GM18868 (cell line): ENCODE measurements around the gene CTNNA2.
"Not testable (repeated sequence)": the region's sequence is repeated elsewhere in the genome, so short reads cannot be mapped to it uniquely, and the experiment has no call there.

Source experiments
- ATAC-seq: cut with Tn5 transposase; IDR thresholded peaks from one replicate; pipeline ENCODE4 v1.9.1; 2021; ENCODE audit warnings: mild to moderate bottlenecking, moderate library complexity; ENCODE audit not compliant: unreplicated experiment

The CTNNA2 gene

DNA sequence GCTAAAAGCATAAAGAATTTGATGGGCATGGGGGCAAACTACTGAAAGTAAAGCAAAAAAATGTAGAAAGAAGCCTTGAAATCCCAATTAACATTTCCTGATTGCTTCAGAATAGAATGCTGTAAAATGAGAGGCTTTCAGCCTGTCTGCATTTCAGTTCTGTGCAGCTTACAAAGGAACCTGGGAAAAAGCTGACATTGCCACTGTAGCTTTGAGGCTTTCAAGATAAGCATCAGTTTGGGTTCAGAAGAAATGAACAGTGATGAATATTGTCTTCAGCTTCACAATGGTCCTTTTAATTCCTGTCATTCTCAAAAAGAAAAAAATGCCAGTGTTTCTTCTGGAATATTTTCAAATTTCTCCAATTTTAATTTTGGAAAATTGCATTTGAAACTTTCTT, 549.0 kb downstream of the CTNNA2 start:
- no peak for ATAC-seq

GRCh38 chr2:80062298-80062697, 549.4 kb downstream of the CTNNA2 start:
- ATAC-seq = no peak

DNA sequence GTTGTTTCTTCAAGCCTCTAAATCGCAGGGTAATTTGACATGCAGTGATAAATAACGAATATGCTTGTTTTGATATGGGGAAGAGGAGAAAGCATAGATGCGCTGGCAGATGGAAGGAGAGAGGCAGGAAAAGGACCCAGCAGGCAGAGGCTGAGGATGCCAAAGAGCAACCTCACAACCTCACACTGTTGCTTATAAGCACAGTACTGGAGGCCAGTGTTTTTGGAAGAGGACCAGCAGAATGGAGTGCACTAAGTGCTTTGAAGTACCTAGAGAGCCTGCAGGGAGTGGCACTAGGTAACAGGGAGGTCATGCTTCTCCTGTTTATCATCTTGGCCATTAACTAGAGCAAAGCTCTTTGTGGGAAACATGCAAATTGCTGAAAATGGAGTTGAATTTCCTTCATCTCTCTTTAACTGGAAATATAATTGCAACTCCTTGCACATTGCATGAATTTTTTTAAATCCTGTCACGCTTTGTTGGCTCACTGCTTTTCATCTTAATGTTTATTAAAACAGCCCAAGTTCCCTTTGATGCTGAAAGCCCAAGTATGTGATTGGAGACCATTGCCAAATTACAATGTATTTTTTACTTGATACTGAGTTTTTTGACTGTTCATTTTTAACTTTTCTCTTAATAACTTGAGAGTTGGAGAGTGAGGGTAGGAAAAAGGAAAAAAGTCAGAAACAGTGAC, 555.3 kb downstream of the CTNNA2 start:
- no peak for ATAC-seq

DNA sequence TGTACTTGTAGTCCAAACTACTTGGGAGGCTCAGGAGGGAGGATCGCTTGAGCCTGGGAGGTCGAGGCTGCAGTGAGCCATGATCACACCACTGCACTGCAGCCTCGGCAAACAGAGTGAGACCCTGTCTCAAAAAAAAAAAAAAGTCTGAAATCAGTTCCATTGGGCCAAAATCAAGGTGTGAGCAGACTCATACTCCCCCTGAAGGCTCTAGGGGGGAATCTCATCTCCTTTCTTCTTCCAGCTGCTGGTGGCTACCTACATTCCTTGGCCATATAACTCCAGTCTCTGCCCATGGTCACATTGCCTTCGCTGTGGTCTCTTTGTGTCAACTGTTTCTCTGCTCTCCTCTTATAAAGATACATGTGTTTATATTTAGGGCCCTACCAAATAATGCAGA, 557.7 kb downstream of the CTNNA2 start:
- ATAC-seq = no peak

DNA sequence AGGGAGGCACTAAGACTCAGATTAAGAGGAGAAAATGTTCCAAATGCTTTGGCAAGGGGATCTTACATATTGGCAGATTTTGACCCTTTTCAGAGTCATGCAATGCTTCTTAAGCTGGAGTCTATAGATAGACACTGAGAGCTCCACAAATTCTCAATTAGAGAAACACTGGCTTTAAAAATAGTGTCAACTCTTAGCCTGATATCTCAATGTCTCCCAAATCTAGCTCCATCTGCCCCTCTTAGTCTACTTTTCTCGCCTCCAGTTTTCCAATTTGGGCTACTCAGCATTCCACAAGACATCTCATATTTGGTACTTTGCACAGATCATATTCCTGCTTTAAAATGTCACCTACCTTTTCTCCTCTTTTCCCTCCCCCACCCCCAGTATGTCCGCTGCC, 559.1 kb downstream of the CTNNA2 start:
- no peak for ATAC-seq

- ATAC-seq = peak; percentile 78
Observed at GRCh38 chr2:80073134-80073561, 560.3 kb downstream of the CTNNA2 start.

- ATAC-seq = no peak
Observed at GRCh38 chr2:80074321-80075070, 561.6 kb downstream of the CTNNA2 start.

GRCh38 chr2:80075719-80076118, 562.9 kb downstream of the CTNNA2 start:
- ATAC-seq = no peak

- no peak for ATAC-seq
Observed at GRCh38 chr2:80078290-80079036, 565.6 kb downstream of the CTNNA2 start.

DNA sequence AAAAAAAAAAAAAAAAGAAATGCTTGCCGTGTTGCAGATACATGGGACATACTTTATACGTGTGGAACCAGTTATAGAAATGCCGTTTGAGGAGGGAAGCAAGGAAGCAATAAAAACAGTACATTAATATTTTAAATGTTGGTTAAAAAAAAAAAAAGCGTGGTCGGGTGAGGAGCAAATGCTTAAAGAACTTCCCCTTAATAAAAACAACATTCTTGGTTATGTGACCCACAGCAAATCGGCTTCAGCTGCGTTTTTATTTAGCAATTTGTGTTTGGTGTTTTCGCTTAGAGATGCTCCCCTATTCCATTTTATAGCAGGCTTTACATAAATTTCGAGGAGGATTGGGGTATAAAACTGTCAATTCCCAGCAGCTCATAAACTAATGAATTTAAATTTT, 568.1 kb downstream of the CTNNA2 start:
- no peak for ATAC-seq

GRCh38 chr2:80086831-80087230, 574.0 kb downstream of the CTNNA2 start:
- no peak for ATAC-seq

DNA sequence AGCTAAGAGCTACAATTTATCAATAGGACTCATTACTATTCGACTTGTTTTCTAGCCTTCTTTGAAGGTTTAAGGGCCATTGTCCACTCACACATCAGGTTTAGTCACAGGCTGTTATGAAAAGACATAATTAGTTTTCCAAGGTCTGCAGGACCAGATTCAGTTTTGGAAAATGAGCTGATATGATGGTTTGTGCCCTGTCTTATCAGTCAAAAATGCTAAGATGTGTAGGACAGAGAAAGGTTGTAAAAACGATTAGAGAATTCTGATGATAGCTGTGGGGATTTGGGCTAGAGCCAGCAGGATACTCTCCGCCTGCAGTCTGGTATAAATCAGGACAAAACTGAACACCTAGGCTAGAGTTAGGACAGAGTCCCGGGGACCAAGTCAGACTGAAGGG, 578.4 kb downstream of the CTNNA2 start:
- ATAC-seq = no peak

DNA sequence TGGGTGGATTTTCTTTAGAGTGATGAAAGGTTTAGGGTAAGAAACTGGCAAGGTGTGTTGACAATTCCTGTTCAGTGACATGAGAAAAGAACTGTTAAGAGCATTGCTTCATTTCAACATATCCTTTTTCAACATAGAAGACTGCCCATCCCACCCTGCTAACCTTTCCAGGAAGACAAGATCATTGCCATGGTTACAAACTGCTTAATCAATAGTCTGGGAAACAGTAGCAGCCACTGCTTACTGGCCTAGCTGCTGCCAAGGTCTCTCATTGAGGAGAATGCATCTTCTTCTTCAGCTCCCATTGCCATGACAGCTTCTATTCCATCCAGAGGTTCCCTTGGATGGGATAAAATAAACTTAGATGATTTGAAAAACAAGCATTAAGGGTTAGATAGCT, 579.6 kb downstream of the CTNNA2 start:
- ATAC-seq = no peak

DNA sequence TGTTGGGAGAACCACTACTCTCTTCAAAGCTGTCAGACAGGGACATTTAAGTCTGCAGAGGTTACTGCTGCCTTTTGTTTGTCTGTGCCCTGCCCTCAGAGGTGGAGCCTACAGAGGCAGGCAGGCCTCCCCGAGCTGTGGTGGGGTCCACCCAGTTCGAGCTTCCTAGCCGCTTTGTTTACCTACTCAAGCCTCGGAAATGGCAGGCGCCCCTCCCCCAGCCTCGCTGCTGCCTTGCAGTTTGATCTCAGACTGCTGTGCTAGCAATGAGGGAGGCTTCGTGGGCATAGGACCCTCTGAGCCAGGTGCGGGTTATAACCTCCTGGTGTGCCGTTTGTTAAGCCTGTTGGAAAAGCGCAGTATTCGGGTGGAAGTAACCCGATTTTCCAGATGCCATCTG, 585.7 kb downstream of the CTNNA2 start:
- not testable (repeated sequence) for ATAC-seq

DNA sequence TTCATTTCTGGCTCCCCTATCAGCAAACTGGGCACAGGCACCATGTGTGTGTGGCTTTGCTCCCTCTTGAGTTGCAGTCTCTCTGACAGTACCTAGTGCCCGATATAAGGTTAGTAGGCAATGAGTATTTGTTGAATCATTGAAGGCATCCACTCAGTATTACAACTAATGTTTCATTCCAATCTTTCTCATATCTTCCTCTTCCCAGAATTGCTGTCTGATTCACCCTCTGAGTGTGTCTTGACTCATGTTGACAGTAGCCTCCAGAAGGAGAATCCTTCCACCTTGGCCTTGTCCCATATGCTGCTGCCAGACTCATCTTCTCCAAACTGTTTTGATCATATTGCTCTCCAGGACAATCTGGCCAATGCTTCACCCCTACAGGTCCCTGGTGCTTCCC, 589.2 kb downstream of the CTNNA2 start:
- no peak for ATAC-seq

DNA sequence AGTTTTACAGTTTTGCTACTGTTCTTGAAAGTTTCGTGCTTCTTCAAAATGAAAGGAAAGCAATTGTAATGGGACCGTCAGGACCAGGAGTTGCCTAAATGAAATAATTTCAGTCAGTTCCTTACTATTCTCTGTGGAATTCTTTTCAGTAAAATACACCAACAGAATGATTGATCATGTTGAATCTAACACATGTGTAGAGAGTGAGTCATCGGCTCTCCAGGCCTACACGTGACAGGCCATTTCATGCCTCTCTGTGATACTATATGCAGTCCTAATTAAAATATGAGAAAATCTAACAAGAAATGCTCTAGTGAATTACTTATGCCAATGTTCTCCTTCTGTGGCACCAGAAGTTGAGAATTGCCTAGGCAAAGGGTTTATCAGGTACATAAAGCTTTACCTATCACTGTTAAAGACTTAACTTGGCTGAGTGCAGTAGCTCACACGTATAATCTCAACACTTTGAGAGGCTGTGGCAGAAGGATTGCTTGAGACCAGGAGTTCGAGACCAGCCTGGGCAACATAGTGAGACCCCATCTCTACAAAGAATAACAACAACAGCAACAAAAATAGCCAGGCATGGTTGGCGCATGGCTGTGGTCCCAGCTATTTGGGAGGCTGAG, 592.3 kb downstream of the CTNNA2 start:
- no peak for ATAC-seq

- no peak for ATAC-seq
Observed at GRCh38 chr2:80111185-80111584, 598.3 kb downstream of the CTNNA2 start.

DNA sequence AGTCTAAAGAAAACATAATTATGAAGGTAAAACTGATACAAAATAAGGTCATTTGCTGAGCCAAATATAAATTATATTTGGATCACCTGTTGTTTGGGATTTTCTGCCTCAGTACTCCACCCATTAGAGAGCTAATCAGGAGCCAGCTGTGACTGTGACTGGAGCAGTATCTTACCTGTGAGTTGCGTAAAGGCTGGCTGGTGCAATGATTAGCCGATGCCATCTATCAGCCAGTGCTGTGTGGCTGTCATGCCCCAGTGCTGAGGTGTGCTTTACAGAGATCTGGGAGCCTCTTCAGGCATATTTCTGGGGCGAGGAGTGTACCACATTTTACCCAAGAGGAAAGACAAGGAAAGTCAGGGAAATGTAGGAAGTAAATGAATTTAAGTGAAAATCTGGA, 599.9 kb downstream of the CTNNA2 start:
- no peak for ATAC-seq

- ATAC-seq = no peak
Observed at GRCh38 chr2:80113399-80113798, 600.5 kb downstream of the CTNNA2 start.

DNA sequence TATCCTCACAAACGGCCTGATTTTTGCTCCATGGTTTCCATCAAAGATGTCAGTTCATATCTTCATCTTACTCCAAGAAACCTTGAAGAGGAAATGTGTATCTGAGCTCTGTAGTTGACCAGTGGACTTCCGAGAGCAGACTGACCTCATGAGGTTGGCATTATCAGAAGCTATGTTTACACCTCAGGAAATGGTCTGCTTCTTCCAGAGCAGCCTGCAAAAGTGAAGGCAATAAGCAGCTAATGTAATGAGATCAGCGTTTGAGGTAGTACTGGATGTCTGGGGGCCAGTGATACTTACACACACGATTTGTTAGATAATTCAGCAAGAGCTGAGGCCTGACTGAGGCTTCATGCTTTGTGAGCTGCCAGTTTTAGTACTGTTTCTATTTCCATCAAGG, 602.0 kb downstream of the CTNNA2 start:
- ATAC-seq = no peak

- ATAC-seq = no peak
Observed at GRCh38 chr2:80117401-80117800, 604.5 kb downstream of the CTNNA2 start.
